GM23248 (cell line): ENCODE data around the gene TSC22D1. TPM values are rescaled to one million over a fixed set of nuclear protein-coding genes. Genes with fewer than 3 reads are reported as not detected.

Experiments
- DNase-seq: peaks from one replicate; pipeline ENCODE4 v3.0.0-alpha.2; 2015
- H2AFZ ChIP-seq: fragments of 200-600 bp; sonication (generic); 2 replicates; pipeline ENCODE4 v1.6.1; 2016; ENCODE audit warnings: antibody characterized with exemption
- H3F3A ChIP-seq: fragments of 200-600 bp; sonication (generic); 2 replicates; pipeline ENCODE4 v1.6.1; 2016; ENCODE audit warnings: mild to moderate bottlenecking, antibody characterized with exemption, mixed run types; ENCODE audit not compliant: insufficient read depth
- H3K27ac ChIP-seq: fragments of 200-600 bp; sonication (generic); 2 replicates; pipeline ENCODE4 v1.5.1; 2016; ENCODE audit warnings: mild to moderate bottlenecking
- H3K27me3 ChIP-seq: fragments of 200-600 bp; sonication (generic); replicated peaks from 2 replicates; pipeline ENCODE4 v1.6.1; 2016; ENCODE audit warnings: mild to moderate bottlenecking; ENCODE audit not compliant: insufficient read depth
- H3K36me3 ChIP-seq: fragments of 200-600 bp; sonication (generic); 2 replicates; pipeline ENCODE4 v1.6.1; 2016; ENCODE audit warnings: low read depth, mild to moderate bottlenecking
- H3K4me1 ChIP-seq: fragments of 200-600 bp; sonication (generic); 2 replicates; pipeline ENCODE4 v1.6.1; 2016; ENCODE audit warnings: mild to moderate bottlenecking; ENCODE audit not compliant: insufficient read depth
- H3K4me2 ChIP-seq: fragments of 200-600 bp; sonication (generic); one replicate; pipeline ENCODE4 v1.6.1; 2016; ENCODE audit warnings: mild to moderate bottlenecking; ENCODE audit not compliant: unreplicated experiment
- H3K4me3 ChIP-seq: fragments of 200-600 bp; sonication (generic); 2 replicates; pipeline ENCODE4 v1.5.1; 2016; ENCODE audit warnings: mild to moderate bottlenecking
- H3K79me2 ChIP-seq: fragments of 200-600 bp; sonication (generic); 2 replicates; pipeline ENCODE4 v1.6.1; 2016; ENCODE audit warnings: mild to moderate bottlenecking; ENCODE audit not compliant: insufficient read depth
- H3K9ac ChIP-seq: fragments of 200-600 bp; sonication (generic); 2 replicates; pipeline ENCODE4 v1.6.1; 2016; ENCODE audit warnings: mild to moderate bottlenecking
- H3K9me2 ChIP-seq: fragments of 200-600 bp; sonication (generic); 2 replicates; pipeline ENCODE4 v1.6.1; 2016; ENCODE audit warnings: mixed run types, mild to moderate bottlenecking, moderate library complexity; ENCODE audit not compliant: insufficient read depth
- H3K9me3 ChIP-seq: fragments of 200-600 bp; sonication (generic); one replicate; pipeline ENCODE4 v1.6.1; 2017; ENCODE audit warnings: low read depth
- H4K20me1 ChIP-seq: fragments of 200-600 bp; sonication (generic); 2 replicates; pipeline ENCODE4 v1.6.0; 2016; ENCODE audit not compliant: insufficient read depth
- EZH2 ChIP-seq: fragments of 200-600 bp; sonication (generic); IDR thresholded peaks from 2 replicates; pipeline ENCODE4 v1.6.1; 2018; ENCODE audit warnings: antibody characterized with exemption, mild to moderate bottlenecking; ENCODE audit not compliant: insufficient read depth, poor library complexity, severe bottlenecking
- EZH2phosphoT487 ChIP-seq: fragments of 200-600 bp; sonication (generic); IDR thresholded peaks from 2 replicates; pipeline ENCODE4 v1.6.1; 2018; ENCODE audit warnings: antibody characterized with exemption, moderate library complexity, mild to moderate bottlenecking, low read depth; ENCODE audit not compliant: insufficient read depth
- WGBS, 2 experiments: methylation state at CpG; one replicate each; pipeline ENCODE4 v1.1.6; 2015 to 2017; ENCODE audit warnings: low lambda C conversion rate in 2 of 2, low coverage in 1 of 2; ENCODE audit errors: missing lambda C conversion rate in 2 of 2; 5-methylcytosine and 5-hydroxymethylcytosine counted together
- in situ Hi-C: fragments of 300-500 bp; cut with MboI; formaldehyde crosslinking; loops from 2 replicates; pipeline ENCODE4 v1.15.0; 2020
- polyA plus RNA-seq: library from polyadenylated mRNA; unstranded; fragments of >200 nt; fragmentation: Nextera tagmentation; extraction: Ambion mirVana; gene quantifications from 2 replicates; pipeline ENCODE4 v1.2.1, GENCODE V29; 2016
- total RNA-seq: library from RNA; depleted of rRNA; stranded (reverse); fragments of >200 nt; shearing (Covaris generic); gene quantifications from 2 replicates; pipeline ENCODE4 v1.2.3, GENCODE V29; 2014

TSC22D1 gene
- total and polyA plus RNA-seq, 2 experiments from 2014 or later = 31.3 to 60.6 TPM

DNA sequence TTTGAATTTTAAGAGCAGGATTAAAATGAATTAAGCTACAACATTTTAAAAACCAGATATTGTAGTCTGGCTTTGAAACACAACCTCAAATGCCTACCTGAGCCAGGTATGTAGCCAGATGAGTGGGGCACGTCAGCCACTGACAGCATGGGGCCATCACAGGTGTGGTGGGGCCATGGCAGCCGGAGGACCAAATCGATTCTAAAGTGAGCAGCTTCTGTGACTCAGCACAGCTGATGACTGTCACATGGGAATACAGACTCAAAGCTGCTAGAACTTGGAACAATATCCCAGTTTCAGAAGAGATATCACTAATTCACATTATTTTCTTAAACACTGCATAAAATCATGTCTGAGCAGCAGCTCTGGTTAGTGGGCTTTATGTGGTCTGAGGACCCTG lies 149.7 kb downstream of the TSC22D1 start:
- in situ Hi-C loops = loop anchor here (25.0 kb wide), 1 partner anchor 239 kb away; no protein-coding TSS in a partner anchor
- no peak overlapping the region for H3K4me2 ChIP-seq
- peaks cover 13% of the 10 kb centered on the region; the same call in 1 of the 2 replicates for H3F3A ChIP-seq
- H3K27ac ChIP-seq = no peak overlapping the region
- no peaks in the 10 kb centered on the region for H3K4me1 ChIP-seq
- no peaks in the 10 kb centered on the region for H4K20me1 ChIP-seq
- H3K9me2 ChIP-seq = no peaks in the 10 kb centered on the region
- no peak overlapping the region for H3K4me3 ChIP-seq
- 0 out of 2 replicates have a peak, but pooled peaks cover 4% of the 10 kb centered on the region for H3K36me3 ChIP-seq
- H3K79me2 ChIP-seq = no peaks in the 10 kb centered on the region
- DNase-seq = peak; percentile 19
- no peaks in the 10 kb centered on the region for H3K9me3 ChIP-seq
- no peak overlapping the region for H2AFZ ChIP-seq
- TF ChIP-seq EZH2phosphoT487 = no peak
- no peak overlapping the region for H3K9ac ChIP-seq
- 21 to 30% methylated on average over 3 of the region's 3 CpGs for WGBS, 2 experiments
- H3K27me3 ChIP-seq = 0 out of 2 replicates have a peak, but pooled peaks cover 3% of the 10 kb centered on the region

DNA sequence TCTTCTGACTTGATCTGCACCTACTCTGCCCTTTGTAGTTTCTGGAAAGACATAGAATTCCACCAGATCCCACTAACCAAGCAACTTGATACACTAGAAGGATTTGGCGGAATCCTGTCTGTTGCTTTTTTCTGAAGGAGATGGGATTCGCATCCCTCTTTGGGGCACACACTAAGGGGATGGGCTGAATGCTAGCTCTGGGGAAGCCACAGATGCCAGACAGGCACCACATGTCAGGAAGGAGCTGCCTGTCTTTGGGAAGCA lies 150.4 kb downstream of the TSC22D1 start:
- Histone ChIP-seq H3K9me2 (no peaks in the 10 kb centered on the region), H3F3A (peaks cover 7% of the 10 kb centered on the region; the same call in 1 of the 2 replicates), H3K9me3 (no peaks in the 10 kb centered on the region), H3K4me1 (no peaks in the 10 kb centered on the region), H2AFZ (no peak overlapping the region), H3K36me3 (0 out of 2 replicates have a peak, but pooled peaks cover 4% of the 10 kb centered on the region), H3K79me2 (no peaks in the 10 kb centered on the region), H3K4me2 (no peak overlapping the region), H3K4me3 (no peak overlapping the region), H3K27ac (no peak overlapping the region), H4K20me1 (no peaks in the 10 kb centered on the region), H3K9ac (no peak overlapping the region), H3K27me3 (0 out of 2 replicates have a peak, but pooled peaks cover 3% of the 10 kb centered on the region)
- WGBS, 2 experiments = 91 to 97% methylated on average over 2 of the region's 2 CpGs
- no peak for DNase-seq
- TF ChIP-seq EZH2 (no peak), EZH2phosphoT487 (no peak)
- in situ Hi-C loops = loop anchor here (25.0 kb wide), 1 partner anchor 238 kb away; no protein-coding TSS in a partner anchor

DNA sequence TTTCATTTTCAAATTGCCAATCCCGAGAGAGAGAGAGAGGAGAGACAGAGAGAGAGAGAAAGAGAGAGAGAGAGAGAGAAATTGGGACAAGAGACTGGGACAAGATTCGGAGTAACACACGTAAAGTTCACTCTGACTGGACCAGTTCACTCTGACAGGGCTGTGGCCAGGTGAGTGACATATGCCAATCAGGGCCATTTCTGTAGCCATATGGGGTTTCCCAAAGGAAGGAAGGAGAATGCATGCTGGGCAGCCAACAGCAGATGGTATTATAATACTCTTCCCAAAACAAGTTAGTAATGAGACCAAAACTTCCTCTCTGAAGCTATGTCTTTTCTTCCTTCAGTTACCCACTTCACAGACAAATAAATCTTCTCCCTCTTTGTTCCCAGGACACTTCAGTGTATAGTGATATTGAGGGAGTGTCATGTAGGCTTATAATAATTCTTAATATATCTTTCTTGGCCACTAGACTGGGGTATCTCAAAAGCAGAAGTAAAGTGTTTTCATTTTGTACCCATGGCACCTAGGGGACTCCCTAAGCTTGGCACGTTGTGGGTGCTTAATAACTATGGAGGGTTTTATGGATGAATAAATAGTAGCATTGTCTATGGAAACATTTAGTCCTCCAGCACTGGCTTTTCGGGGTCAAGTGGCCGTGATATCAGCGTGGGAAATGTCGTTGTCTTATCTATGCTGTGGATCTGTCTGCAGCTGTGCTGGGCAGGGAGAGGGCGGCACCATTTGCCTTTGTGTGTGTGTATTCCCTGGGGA lies 150.9 kb downstream of the TSC22D1 start:
- peaks cover 5% of the 10 kb centered on the region; the same call in 1 of the 2 replicates for H3F3A ChIP-seq
- no peak for TF ChIP-seq EZH2phosphoT487
- no peaks in the 10 kb centered on the region for H3K79me2 ChIP-seq
- H3K4me3 ChIP-seq = no peak overlapping the region
- WGBS, 2 experiments = 64 to 66% methylated on average over 9 of the region's 9 CpGs
- H3K4me1 ChIP-seq = no peaks in the 10 kb centered on the region
- H3K9me3 ChIP-seq = no peaks in the 10 kb centered on the region
- H3K9ac ChIP-seq = no peak overlapping the region
- in situ Hi-C loops = loop anchor here (25.0 kb wide), 1 partner anchor 238 kb away; no protein-coding TSS in a partner anchor
- H3K36me3 ChIP-seq = 0 out of 2 replicates have a peak, but pooled peaks cover 4% of the 10 kb centered on the region
- H3K4me2 ChIP-seq = no peak overlapping the region
- no peaks in the 10 kb centered on the region for H3K9me2 ChIP-seq
- no peaks in the 10 kb centered on the region for H4K20me1 ChIP-seq
- no peak for DNase-seq
- H3K27me3 ChIP-seq = 0 out of 2 replicates have a peak, but pooled peaks cover 3% of the 10 kb centered on the region
- H3K27ac ChIP-seq = no peak overlapping the region
- no peak overlapping the region for H2AFZ ChIP-seq

DNA sequence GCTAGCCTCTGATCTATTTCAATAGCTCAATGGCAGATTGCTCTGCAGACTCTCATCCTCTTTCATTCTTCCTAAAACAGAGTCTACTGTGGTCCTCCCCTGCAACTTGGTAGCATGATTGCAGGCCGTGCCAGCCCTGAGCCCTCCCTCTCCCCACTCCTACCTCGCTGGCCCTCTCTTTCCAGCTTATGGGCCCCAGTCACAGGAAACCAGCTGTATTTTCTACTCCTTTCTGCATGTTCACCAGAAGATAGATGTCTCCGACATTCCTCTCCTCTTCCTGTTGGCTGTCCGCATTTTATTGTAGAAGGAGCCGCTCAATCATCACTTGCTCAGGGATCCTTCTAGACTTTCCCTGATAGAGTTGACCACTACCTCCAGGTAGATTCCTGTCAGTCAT lies 152.3 kb downstream of the TSC22D1 start:
- no peaks in the 10 kb centered on the region for H4K20me1 ChIP-seq
- in situ Hi-C loops = no loop called here
- H3K4me1 ChIP-seq = no peaks in the 10 kb centered on the region
- H3K9ac ChIP-seq = no peak overlapping the region
- no peak overlapping the region for H2AFZ ChIP-seq
- H3K79me2 ChIP-seq = no peaks in the 10 kb centered on the region
- no peak overlapping the region for H3K4me3 ChIP-seq
- 83 to 84% methylated on average over 5 of the region's 5 CpGs for WGBS, 2 experiments
- TF ChIP-seq EZH2 (no peak), EZH2phosphoT487 (no peak)
- H3K27ac ChIP-seq = no peak overlapping the region
- H3K36me3 ChIP-seq = 0 out of 2 replicates have a peak, but pooled peaks cover 4% of the 10 kb centered on the region
- H3K27me3 ChIP-seq = 0 out of 2 replicates have a peak, but pooled peaks cover 3% of the 10 kb centered on the region
- no peak for DNase-seq
- H3F3A ChIP-seq = peaks cover 5% of the 10 kb centered on the region; the same call in 1 of the 2 replicates
- H3K9me3 ChIP-seq = no peaks in the 10 kb centered on the region
- no peaks in the 10 kb centered on the region for H3K9me2 ChIP-seq
- H3K4me2 ChIP-seq = no peak overlapping the region
